OCI-LY3 (cell line): Measurements from ENCODE around the gene RAP2A.

ENCODE experiments used
- H2AFZ ChIP-seq: fragments of 200-600, 300-600 bp; shearing (Covaris generic); 2 replicates; pipeline ENCODE4 v1.6.0; 2014; ENCODE audit warnings: antibody characterized with exemption, low read depth, low read length
- H3K27ac ChIP-seq: fragments of 200-600, 300-600 bp; sonication (generic); 2 replicates; pipeline ENCODE4 v1.5.1; 2014; ENCODE audit warnings: mild to moderate bottlenecking, low read length, moderate library complexity, mixed read lengths
- H3K27me3 ChIP-seq: fragments of 200-600, 300-600 bp; sonication (generic); 2 replicates; pipeline ENCODE4 v1.6.1; 2014; ENCODE audit warnings: low read depth, low read length, mixed read lengths
- H3K36me3 ChIP-seq: fragments of 200-600, 300-600 bp; sonication (generic); replicated peaks from 2 replicates; pipeline ENCODE3; 2014; ENCODE audit warnings: low read depth, low read length, mixed read lengths
- H3K4me1 ChIP-seq: fragments of 300-600, 200-600 bp; sonication (generic); 2 replicates; pipeline ENCODE4 v1.6.1; 2014; ENCODE audit warnings: low read length, mixed read lengths
- H3K4me2 ChIP-seq: fragments of 200-600, 300-600 bp; sonication (generic); 2 replicates; pipeline ENCODE4 v1.6.1; 2014; ENCODE audit warnings: low read length, mixed read lengths
- H3K4me3 ChIP-seq: fragments of 300-600, 200-600 bp; sonication (generic); 2 replicates; pipeline ENCODE4 v1.5.1; 2014; ENCODE audit warnings: antibody characterized with exemption, mild to moderate bottlenecking, low read length, moderate library complexity
- H3K79me2 ChIP-seq: fragments of 300-600, 200-600 bp; shearing (Covaris generic); 2 replicates; pipeline ENCODE4 v1.6.1; 2014; ENCODE audit warnings: mild to moderate bottlenecking, low read length, mixed read lengths
- H3K9ac ChIP-seq: fragments of 300-600, 200-600 bp; shearing (Covaris generic); 2 replicates; pipeline ENCODE4 v1.6.0; 2014; ENCODE audit warnings: mild to moderate bottlenecking, low read length, moderate library complexity
- H3K9me3 ChIP-seq: fragments of 200-600, 300-600 bp; shearing (Covaris generic); 2 replicates; pipeline ENCODE4 v1.6.1; 2014; ENCODE audit warnings: low read length, mixed read lengths; ENCODE audit not compliant: insufficient read depth
- H4K20me1 ChIP-seq: fragments of 200-600, 300-600 bp; sonication (generic); 2 replicates; pipeline ENCODE4 v1.6.1; 2016; ENCODE audit warnings: low read length, mixed read lengths; ENCODE audit not compliant: insufficient read depth
- CTCF ChIP-seq: fragments of 200-600, 300-600 bp; sonication (generic); IDR thresholded peaks from 2 replicates; pipeline ENCODE4 v1.5.1; 2014; ENCODE audit warnings: antibody characterized with exemption, low read length, low read depth
- EZH2phosphoT487 ChIP-seq: fragments of 200-600 bp; shearing (Covaris generic); IDR thresholded peaks from 2 replicates; pipeline ENCODE4 v1.6.1; 2018; ENCODE audit warnings: antibody characterized with exemption, mixed run types, low read depth

RAP2A gene

GRCh38 chr13:97502706-97503105 lies 68.7 kb downstream of the RAP2A start:
- Histone ChIP-seq H3K36me3 (no peaks in the 10 kb centered on the region), H2AFZ (no peak overlapping the region), H3K9me3 (no peaks in the 10 kb centered on the region), H3K79me2 (no peaks in the 10 kb centered on the region), H3K4me2 (no peak overlapping the region), H3K9ac (no peak overlapping the region), H3K4me1 (no peaks in the 10 kb centered on the region), H4K20me1 (no peaks in the 10 kb centered on the region), H3K27ac (no peak overlapping the region), H3K27me3 (peaks cover 8% of the 10 kb centered on the region; the same call in 1 of the 2 replicates), H3K4me3 (no peak overlapping the region)
- no peak for TF ChIP-seq CTCF
- no peak for TF ChIP-seq EZH2phosphoT487

GRCh38 chr13:97505017-97505416 lies 71.0 kb downstream of the RAP2A start:
- H3K27ac ChIP-seq, result no peak overlapping the region

GRCh38 chr13:97506511-97506910 lies 72.5 kb downstream of the RAP2A start:
- Histone ChIP-seq H2AFZ (no peak overlapping the region), H3K27ac (no peak overlapping the region), H4K20me1 (no peaks in the 10 kb centered on the region), H3K4me1 (no peaks in the 10 kb centered on the region), H3K79me2 (no peaks in the 10 kb centered on the region), H3K4me2 (no peak overlapping the region), H3K9me3 (no peaks in the 10 kb centered on the region), H3K4me3 (no peak overlapping the region), H3K36me3 (no peaks in the 10 kb centered on the region), H3K27me3 (peaks cover 6% of the 10 kb centered on the region), H3K9ac (no peak overlapping the region)
- no peak for TF ChIP-seq EZH2phosphoT487
- no peak for TF ChIP-seq CTCF

More at GRCh38 chr13:97505017-97505416, 71.0 kb downstream of the RAP2A start:
- H4K20me1 ChIP-seq, result no peaks in the 10 kb centered on the region
- no peak overlapping the region for H3K4me2 ChIP-seq
- TF ChIP-seq EZH2phosphoT487 (no peak), CTCF (no peak)
- H3K36me3 ChIP-seq, result no peaks in the 10 kb centered on the region
- H3K4me3 ChIP-seq, result no peak overlapping the region
- H2AFZ ChIP-seq, result no peak overlapping the region
- H3K79me2 ChIP-seq, result no peaks in the 10 kb centered on the region
- H3K9ac ChIP-seq, result no peak overlapping the region
- peaks cover 8% of the 10 kb centered on the region; the same call in 1 of the 2 replicates for H3K27me3 ChIP-seq
- no peaks in the 10 kb centered on the region for H3K4me1 ChIP-seq
- no peaks in the 10 kb centered on the region for H3K9me3 ChIP-seq

- H2AFZ ChIP-seq, result no peak overlapping the region
- peaks cover 6% of the 10 kb centered on the region; the same call in 1 of the 2 replicates for H3K9me3 ChIP-seq
- no peak overlapping the region for H3K9ac ChIP-seq
- TF ChIP-seq CTCF, result no peak
- TF ChIP-seq EZH2phosphoT487, result no peak
- no peak overlapping the region for H3K4me2 ChIP-seq
- no peaks in the 10 kb centered on the region for H3K36me3 ChIP-seq
- H3K4me3 ChIP-seq, result no peak overlapping the region
- H3K79me2 ChIP-seq, result no peaks in the 10 kb centered on the region
- H3K27me3 ChIP-seq, result no peaks in the 10 kb centered on the region; the same call in 1 of the 2 replicates
- H4K20me1 ChIP-seq, result no peaks in the 10 kb centered on the region
- H3K4me1 ChIP-seq, result no peaks in the 10 kb centered on the region
- no peak overlapping the region for H3K27ac ChIP-seq
Observed at GRCh38 chr13:97512732-97513131, 78.8 kb downstream of the RAP2A start.
